OCI-LY1 (cell line): ENCODE data around the gene PIGV.

Experiments
- CTCF ChIP-seq: fragments of 200-600 bp; sonication (generic), shearing (Covaris generic); IDR thresholded peaks from 2 replicates; pipeline ENCODE4 v1.5.1; 2017; ENCODE audit warnings: mild to moderate bottlenecking, antibody characterized with exemption, low read length, moderate library complexity, mixed read lengths
- EZH2 ChIP-seq: fragments of 200-600 bp; sonication (generic), shearing (Covaris generic); IDR thresholded peaks from 2 replicates; pipeline ENCODE4 v1.8.0; 2017; ENCODE audit warnings: borderline replicate concordance, mixed run types, mild to moderate bottlenecking, antibody characterized with exemption, low read length, moderate library complexity, mixed read lengths

DNA sequence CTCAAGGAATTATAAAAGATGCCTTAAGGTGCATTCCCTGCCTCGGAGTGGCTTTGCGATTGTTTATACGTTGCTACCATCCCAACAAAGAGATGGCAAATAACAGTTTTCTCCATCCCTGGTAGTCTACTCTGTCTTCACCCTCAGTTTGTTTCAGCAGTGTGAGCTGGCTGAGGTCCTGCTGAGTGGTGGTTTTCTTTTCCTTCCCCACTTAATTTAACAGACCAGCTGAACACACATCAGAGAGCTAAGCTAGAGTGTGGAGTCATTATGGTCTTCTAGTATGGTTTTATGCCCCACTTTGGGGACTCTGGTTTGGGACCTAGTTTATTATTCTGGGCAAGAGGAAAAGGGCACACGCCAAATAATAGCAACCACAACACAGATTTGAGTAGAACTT, 2.2 kb downstream of the PIGV start:
- TF ChIP-seq CTCF (no peak), EZH2 (no peak)
